ENCODE data around the gene SLC6A1. TPM values are rescaled to one million over a fixed set of nuclear protein-coding genes. Genes with fewer than 3 reads are reported as not detected.

SLC6A1 gene
- total RNA-seq, 1 experiment from 2014 or later, result not detected

DNA sequence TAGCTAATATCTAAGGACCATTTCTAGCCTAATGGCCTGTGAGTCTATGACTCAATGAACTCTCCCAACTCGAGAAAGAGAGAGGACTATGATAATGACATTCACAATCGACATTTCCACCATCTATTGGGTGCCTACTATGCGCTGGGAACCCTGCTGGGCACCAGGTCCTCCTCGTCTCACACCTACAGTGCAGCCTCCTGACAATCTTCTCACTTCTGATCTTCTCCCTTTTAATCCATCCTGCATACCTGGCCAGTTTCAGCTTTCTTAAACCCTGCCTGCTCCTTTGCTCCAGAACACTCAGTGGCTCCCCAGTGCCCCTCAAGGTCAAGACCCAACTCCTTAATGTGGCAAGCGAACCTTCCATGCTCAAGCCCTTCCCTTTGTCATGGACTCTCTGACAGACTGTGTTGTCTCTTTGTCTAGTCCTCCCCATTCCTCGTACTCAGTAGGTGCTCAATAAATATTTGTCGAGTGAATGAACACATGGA is 3.5 kb upstream of the SLC6A1 start:
- DNase-seq (ENCODE audit: extremely low read depth, low read depth), result no peak

DNA sequence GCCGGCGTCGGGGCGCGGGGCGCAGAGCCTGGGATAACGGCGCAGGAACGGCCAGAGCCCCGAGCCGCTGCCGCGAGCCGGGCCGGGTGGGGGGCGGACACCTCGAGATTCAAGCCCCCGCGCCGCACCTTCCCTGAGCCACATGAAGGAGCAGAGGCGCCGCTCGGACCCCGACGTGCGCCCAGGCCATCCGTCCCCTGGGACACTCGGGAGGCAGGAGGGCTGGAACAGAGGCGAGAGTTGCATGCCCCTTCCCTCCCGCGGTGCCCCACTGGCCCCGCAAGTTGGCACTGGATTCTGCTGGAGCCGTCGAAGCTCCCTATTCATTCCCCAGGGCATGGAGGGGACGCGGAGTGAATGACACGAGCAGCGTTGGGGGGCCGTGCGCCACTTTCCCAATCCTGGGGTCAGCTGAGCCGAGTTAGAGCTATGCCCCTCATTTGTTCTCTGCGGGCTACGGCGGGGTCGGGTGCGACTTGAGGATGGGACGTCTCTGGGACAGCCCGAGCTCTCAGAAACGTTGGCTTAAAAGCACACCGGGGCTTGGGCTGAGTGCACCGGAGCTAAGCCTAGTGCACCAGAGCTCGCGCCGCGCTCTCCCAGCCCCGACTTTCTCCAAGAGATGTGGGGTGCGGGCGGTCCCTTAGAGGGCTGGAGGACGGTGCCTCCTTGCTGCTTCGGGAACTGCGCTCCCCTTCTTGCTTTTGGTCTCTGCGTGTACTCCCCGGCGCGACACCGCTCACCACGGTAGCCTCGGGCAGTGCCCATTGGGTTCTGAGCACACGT is 588 bp downstream of the SLC6A1 start:
- DNase-seq (ENCODE audit: extremely low read depth, low read depth), result no peak

DNA sequence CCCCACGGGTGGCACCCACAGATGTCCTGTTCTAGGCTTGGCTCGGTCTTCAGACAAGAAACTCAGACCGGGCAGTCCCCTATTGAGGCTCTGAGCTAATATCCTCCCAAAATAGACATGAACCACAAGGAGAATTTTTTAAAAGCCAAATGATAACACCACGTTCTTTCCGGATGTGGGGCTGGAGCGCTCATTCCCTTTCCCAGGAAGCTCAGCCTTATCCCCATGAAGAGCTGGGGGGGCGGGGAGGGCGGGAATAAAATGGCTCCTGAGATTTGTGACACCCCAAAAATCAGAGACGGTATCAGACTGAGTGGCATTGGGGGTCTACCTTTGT is 1.1 kb downstream of the SLC6A1 start:
- no peak for DNase-seq (ENCODE audit: extremely low read depth, low read depth)

DNA sequence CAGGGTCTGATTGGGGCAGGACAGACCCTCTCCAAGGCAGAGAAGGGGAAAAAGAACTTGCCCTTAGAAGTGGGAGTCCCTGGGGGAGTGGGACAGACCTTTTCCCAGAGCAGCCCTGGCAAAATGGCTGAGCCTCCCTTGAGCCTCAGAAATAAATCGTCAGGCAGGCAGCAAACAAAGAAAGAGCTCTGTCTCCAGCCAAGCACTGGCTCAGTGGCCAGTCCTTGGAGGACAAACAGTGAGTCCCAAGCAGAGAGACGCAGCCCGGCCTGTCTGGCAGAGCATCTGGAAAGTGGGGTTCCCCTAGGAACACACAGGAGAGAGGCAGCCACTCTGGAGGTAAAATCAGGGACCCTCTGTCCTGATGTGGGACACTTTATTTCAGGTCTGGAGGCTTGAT is 1.8 kb downstream of the SLC6A1 start:
- DNase-seq (ENCODE audit: extremely low read depth, low read depth), result no peak

DNA sequence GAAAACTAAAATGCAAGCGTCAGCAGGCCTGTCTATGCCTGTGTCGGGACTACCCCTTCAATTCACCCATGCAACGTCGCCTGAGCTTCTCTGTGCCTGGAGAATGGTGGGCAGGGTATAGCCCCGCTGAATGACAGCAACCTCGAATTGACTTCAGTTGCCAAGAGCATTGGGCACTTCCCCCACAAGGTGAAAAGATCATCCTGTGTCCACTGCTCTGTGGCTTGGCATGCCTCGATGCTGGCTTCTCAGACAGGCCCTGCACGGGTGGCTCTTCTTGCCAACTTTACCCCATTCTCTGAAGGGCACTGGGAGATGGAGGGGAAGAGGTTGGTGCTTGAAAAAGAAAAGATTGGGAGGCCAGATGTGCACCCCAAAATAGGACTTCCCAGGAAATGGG is 3.3 kb downstream of the SLC6A1 start:
- DNase-seq (ENCODE audit: extremely low read depth, low read depth), result no peak

DNA sequence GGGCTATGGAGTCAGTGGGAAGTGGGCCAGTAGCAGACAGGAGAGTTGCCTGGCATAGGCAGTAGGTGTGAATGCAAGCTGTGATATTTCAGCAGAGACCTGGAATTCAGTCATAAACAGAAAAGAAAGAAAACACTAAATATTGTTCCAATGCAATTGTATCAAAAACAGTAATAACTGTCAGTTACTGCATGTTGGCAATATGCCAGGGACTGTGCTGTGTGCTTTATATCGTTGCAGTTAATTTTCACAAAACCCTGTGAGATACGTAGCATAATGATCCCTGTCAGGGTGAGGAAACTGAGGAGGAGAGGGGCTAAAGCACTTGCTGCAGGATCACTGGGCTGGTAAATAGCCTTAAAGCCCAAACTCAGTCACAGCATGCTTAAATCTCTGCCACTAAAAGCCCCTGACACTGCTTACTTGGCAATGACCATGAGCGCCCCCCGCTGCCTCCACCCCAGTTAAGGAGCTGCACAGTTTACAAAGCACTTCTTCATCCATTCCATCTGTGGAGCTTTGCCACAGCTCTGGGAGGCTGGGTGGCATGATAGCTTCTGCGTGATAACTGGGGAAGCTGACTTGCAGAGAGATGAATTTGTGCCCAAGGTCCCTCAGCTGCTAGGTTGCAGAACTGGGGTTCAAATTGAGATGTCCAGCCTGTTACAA is 3.9 kb downstream of the SLC6A1 start:
- DNase-seq (ENCODE audit: extremely low read depth, low read depth), result no peak

DNA sequence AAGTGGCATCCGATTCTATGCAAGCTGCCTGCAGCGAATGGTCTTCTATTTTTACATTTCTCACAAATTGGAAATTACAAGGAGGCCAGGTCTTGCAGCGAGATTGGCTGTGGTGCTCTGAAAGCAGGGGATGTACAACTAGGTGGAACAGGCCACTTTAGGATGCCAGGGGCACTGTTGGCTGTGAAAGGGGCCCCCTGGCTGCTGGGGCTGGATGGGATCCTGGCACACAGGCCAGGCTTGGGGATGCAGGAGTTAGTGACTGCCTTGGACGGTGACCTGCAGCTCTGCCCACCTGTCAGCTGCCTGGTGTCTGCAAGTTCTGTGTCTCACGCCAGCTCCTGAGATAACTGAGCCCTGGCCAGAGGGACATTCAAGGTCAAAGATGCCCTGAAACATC is 4.6 kb downstream of the SLC6A1 start:
- DNase-seq (ENCODE audit: extremely low read depth, low read depth), result no peak

DNA sequence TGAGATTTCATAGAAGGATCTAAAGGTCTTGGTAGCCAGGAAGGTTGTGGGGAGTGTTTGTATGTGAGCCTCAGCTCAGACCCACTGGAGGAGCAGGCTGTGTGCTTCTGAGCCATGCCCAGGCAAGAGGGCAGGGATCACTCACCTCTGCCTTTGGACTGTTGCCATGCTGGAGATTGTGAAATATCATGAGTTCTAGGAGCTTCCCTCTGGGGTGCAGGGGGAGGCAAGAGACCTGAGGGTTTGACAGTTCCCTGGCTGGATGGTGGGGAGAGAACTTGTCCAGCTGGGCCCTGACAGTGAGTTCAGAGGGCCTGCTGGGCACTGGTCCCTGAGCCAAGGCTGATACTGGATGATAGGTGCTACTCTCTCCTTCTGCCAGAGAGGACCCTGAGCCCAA is 6.0 kb downstream of the SLC6A1 start:
- DNase-seq (ENCODE audit: extremely low read depth, low read depth), result no peak

DNA sequence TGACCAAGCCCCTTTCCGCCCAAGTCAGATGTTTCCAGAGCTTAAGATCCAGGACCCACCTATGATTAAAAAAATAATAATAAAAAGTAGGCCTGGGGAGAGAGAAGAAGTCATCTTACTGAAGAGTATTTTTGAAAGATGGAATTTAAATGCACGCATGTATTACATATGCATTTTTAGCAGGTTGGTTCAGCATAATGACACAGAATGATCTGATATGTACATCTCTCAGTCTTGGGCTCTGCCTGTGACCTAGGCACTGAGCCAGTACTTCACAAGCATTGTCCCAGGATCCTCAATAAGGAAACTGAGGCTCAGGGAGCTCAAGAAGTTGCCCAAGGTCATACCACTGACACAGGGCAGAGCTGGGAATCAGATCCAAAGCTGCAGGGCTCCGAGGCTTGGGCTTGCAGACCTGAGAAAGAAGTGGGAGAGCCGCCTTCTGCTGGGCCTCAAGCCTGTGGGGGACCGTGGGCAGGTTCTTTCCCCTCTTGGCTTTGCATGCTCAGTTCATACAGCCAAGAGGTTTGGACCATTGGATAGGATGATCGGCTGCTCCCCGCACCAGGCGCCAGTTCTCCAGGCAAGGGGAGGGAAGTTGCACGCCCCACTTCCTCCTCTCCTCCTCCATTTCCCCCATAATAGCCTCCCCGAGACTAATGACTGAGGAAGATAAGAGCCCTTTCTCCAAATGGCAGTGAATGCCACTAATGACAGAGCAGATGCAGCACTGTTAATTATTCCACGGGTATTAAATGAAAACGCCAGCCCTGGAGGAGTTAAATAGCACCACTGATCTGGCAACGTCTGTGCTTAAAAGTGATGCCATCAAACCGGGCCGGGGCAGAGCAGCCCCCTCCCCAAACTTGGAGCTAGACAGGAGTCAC is 6.9 kb downstream of the SLC6A1 start:
- no peak for DNase-seq (ENCODE audit: extremely low read depth, low read depth)

DNA sequence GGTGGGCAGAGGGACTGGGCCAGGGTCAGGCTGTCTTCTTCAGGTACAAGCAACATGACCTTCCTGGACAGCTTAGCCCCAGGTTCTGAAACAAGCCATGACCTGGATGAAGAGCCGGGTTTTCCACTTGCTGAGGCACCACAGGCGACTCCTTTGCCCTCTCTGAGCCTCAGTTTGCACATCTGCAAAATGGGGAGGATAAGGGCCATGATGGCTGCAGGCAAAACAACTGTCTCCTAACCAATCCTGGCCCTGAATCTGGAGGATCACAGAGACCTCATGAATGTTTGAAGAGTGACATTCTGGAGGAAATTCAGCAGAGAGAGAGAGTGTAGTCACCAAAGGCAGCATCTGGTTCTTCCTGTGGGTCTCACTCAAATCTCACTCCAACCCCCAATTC is 8.0 kb downstream of the SLC6A1 start:
- DNase-seq (ENCODE audit: extremely low read depth, low read depth), result no peak

DNA sequence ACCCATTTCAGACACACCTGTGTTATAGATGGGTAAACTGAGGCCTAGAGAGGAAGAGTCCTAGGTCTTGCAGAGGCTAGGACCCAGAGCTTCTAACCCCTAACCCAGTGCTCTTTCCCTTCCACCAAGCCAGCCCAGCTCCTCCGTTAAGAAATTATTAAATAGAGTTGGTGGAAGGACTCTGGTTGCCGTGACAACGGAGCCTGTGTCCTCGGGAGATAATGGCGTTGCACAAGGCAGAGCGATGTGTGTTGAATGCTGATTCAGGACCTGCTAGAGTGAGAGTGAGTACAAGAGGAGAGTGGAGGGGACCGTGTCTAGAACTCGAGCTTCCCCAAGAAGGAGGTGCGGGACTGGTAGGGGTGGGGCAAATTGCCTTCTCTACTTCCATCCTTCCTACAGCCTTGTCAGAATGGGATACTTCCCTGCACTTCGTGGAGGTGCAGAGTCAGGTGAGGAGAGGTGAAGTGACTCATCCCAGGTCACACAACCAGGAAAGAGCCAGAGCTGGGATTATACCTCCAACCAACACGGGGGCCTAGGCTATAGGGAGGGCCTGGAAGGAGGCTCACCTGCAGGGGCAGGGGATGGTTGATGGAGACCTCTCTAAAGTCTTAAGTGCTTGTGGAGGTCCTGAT is 8.6 kb downstream of the SLC6A1 start:
- no peak for DNase-seq (ENCODE audit: extremely low read depth, low read depth)

DNA sequence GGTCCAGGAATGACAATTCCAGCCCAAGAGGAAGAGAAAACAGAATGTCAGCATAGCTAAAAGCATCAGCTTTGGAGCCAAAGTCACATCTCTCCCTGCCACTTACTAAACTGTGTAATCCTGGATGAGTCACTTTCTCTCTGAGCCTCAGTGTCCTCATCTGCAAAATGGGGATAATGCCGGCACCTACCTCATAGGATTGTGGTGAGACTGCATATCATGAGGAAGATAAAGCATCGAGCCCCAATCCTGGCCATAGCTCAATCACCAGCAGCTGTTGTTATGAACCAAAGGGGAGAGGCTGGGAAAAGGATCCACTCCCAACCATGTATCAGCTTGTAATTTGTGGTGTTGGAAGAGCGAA is 9.1 kb downstream of the SLC6A1 start:
- DNase-seq (ENCODE audit: extremely low read depth, low read depth), result no peak

DNA sequence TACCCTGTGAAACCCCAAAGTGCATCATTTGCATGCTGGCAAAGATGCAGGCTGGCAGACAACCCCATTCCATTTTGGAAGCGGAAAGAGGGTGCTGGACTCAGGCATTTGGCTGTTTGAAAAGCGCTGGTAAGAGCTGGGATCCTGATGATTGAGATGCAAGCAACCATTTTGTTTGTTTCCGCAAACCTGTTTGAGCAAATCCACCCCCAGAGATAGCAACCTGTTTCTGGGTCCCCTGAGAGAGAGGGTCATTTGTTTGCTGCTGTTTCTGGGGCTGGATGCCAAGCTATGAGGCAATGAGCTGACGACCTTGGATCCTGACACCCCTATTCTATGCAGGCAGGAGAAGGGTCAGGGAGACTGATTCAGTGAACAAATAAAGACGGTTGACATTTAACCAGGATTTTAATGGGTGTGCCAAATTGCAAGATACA is 9.8 kb downstream of the SLC6A1 start:
- no peak for DNase-seq (ENCODE audit: extremely low read depth, low read depth)

DNA sequence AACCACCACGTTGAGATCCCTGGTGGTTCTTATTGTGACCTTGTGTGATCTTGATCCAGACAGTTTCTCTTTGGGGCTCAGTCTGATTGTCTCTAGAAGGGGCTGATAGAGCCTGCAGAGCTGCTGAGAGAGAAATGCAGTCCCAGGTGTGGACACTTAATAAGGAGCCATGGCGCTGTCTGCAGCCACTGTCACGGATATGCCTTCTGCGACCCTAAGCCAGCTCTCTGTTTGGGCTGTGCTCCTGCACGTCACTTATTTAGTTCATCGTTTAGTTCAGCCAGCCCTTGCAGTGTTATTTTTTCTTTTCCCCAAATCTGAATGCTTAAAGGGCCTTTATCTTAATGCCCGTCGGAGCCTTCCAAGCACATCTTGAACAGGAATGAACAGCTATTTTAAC is 12.0 kb downstream of the SLC6A1 start:
- DNase-seq (ENCODE audit: extremely low read depth, low read depth), result no peak

DNA sequence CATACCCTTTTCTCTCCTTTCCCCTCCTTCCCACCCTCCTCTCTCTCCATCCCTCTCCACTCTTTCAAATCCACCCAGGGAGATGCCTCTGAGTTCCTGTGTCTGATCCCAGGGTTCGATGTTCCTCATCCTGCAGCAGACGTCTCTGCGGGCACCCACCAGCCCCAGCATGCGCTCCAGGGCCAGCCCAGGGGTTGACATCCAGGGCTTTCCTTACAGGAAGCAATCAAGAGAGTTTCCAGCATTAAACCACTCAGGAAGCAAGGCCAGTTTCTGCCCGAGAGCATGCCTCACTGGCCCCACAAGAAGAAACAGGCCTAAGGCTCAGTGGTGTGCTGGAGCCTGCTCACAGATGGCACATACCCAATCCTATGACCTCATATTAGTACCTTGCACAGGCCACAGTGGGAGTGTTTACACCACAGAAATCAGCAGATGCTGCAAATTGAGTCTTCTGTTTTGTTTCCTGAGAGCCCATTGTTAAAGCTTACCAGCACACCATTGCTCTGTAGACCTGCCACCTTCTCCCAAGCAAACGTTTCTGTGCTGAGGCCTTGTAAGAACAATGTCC is 13.2 kb downstream of the SLC6A1 start:
- no peak for DNase-seq (ENCODE audit: extremely low read depth, low read depth)

DNA sequence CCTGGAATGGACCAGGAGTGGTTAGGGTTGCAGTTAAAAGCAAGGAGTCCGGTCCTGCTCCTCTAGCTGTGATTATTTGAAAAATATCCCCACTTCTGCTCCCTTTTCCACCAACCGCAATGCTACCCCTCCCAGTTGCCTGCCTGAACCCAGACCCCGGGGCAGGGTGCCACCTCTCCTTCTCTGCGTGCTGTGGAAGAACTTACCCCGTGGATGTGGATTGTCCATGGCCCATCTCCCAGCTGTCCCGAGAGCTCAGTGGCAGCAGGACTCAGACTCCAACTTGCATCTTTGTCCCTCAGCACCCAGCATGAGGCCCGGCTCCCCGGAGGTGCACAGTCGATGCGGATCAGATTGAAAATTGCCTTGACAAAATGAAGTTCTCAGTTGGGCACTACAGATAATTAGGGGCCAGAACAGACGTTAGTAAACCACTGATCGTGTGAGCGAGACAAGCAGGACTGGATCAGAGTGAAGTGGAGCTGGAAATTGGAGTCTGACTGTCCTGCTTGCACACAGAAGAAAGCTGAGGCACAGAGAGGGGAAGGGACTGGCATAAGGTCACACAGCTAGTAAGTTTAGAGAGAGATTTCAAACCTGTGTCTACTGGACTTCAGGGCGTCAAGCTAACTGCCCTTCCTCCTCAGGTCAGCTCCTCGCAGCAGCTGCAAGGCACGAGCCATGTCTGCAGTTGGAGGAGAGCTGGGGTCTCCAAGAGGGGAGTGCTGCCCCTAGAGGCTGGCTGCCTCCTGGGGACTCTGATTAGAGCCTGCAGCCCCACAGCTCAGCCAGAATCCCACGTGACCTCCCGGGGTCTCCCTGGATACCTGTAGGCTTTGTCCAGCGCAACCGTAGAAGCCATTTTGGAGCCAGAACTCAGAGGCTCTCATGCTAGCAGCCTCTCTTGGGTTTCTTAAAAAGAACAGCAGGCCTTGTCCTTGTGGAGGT is 14.7 kb downstream of the SLC6A1 start:
- no peak for DNase-seq (ENCODE audit: extremely low read depth, low read depth)

DNA sequence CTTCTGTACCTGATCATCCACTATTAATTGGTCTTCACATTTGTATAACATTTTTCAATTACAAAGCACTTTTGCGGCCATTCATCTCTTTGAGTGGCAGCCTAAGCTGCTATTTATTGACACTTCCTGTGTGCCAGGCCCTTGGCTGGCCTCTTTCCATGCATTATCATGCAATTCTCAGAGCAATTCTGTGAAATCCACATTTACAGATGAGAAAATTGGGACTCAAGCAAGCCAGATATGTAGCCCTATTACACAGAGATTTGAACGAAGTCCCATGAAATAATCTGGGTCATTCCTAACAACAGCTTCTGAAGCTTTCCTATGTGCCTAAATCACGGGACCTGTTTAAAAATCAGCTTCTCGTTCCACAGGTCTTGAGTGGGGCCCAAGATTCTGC is 17.4 kb downstream of the SLC6A1 start:
- DNase-seq (ENCODE audit: extremely low read depth, low read depth), result no peak

DNA sequence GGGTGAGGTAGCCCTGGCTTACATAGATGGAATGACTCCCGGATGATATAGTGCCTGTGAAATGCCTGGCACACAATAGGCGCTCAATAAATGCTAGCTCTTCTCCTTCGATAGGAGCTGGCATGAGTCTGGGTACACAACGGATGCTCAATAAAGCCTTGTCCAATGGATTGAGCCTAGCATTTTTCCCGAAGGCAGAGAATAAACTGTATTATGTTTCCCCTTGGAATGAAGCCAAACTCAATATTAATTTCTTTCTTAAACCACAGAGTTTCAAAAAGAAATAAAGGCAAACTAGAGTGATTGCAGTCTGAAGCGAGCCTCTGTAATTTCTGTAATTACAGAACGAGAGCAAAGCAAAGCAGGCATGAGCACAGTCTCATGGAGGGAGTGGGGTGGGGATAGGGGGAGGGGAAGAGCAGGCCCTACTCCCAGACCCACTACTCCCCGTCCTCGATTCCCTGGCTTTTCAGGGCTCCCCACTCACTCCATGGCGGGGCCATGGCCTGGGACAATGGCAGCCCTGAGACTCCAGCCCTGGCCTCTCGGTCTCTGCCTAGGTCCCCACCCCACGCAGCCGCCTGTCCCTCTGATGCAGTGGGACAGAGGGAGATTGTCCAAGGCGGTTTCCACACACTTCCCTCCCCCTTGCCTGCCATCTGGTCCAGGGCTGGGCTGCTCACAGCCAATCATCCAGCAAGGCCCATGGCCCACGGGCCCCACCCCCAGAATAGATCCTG is 18.0 kb downstream of the SLC6A1 start:
- DNase-seq (ENCODE audit: extremely low read depth, low read depth), result no peak

DNA sequence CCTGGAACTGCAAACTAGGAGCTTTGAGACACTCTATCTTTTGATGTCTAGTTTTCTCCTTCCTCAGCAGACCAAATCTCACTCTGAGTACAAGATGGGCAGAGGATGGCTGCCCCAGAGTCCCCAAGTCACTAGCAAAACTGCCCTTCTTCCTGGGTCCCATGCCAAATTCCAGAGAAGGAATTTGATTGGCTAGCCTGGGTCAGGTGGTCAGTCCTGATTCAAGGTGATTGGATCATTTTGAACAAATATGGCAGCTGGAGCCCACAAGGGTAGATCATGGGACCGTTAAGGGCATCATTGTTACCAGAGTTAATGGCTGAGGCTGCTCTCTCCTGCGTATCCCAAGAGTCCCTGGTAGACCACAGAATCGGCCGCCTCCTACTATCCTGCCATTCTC is 21.7 kb downstream of the SLC6A1 start:
- DNase-seq (ENCODE audit: extremely low read depth, low read depth), result no peak

All from NCI-H460 (cell line).